ENCODE results near the gene BTBD16.

- TF ChIP-seq SUZ12 (IDR thresholded peaks at IDR 0.05; ENCODE audit: extremely low read depth, insufficient read depth, insufficient read length), result no peak
- no peak for TF ChIP-seq ZNF274 (IDR thresholded peaks at IDR 0.05; ENCODE audit: low read depth, low read length)
- TF ChIP-seq YY1 (IDR thresholded peaks at IDR 0.05; ENCODE audit: insufficient read depth, insufficient read length), result no peak
Measured at GRCh38 chr10:122302315-122302714, 31.2 kb downstream of the BTBD16 start.
